ENCODE measurements around the gene PPP1R10. TPM values are rescaled to one million over a fixed set of nuclear protein-coding genes. Genes with fewer than 3 reads are reported as not detected.

The PPP1R10 gene
- polyA plus RNA-seq, 3 donors = 49.1 to 56.9 (median 50.0) TPM

DNA sequence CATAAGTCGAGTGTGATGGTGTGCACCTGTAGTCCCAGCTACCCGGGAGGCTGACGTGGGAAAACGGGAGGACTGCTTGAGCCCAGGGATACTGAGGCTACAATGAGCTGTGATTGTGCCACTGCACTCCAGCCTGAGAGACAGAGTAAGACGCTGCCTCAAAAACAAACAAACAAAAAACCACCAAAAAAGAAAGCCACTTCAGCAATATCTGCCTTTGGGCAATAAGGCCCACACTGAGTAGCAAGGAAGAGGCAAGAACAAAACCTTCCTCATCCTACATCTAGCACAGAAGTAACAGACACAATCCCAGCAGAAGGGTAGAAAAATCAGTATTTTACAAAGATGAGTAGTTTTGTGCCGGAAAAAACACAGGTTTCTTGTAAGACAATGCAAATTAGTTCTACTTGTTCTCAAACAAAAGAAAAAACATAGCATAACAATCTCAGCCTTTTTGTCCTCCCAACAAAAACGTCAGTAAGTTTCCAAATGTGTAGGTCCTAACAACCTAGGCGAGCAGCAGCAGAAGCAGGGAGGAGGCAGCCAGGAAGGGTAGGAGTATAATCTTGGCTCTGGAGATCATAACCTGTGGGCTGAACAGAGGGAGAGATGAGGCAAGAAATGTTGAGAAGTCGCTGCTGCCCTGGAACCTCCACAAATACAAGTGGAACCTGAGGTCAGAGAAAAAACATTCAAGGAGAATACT is 5.7 kb downstream of the PPP1R10 start:
- DNase-seq (ENCODE audit: extremely low read depth in 1 of 11, low read depth in 9 of 11, low spot score in 4 of 11) = no peak

DNA sequence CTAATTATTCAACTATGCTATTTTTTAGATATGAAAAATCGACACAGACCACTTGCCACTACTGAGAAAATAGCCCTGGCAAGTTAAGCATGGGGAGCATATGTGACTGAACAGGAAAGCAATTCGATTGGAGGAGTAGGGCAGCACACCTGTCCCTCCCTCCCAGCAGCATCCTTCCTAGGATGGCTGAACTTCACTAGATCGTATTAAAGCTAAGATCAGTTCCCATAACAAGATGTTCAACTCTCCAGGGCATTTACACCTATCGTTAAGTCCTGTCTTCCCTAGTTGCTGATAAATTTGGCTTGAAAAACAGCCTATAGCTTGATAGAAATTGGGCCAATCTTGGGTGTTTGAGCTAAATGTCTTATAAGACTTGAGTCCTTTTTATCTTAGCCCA is 7.0 kb downstream of the PPP1R10 start:
- DNase-seq (ENCODE audit: extremely low read depth in 1 of 11, low read depth in 9 of 11, low spot score in 4 of 11) = no peak

DNA sequence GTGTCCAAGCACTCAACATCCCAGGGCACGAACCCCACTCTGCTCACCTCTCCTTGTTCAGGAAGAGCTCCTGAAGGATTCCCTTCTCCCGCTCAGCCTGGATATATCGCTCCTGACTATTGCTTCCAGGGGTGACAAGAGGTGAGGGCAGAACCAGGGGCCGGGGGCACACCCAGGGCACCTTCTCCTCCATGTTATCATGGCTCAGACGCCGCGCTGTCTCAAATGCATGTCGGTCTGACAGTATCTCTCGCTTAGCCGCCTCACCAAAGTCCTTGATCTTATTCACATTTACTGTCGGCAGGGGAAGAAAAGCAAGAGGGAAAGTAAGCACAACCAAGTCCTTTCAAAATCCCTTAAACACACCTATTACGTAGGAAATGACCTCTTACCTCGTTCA is 13.1 kb downstream of the PPP1R10 start:
- no peak for DNase-seq (ENCODE audit: extremely low read depth in 1 of 11, low read depth in 9 of 11, low spot score in 4 of 11)

DNA sequence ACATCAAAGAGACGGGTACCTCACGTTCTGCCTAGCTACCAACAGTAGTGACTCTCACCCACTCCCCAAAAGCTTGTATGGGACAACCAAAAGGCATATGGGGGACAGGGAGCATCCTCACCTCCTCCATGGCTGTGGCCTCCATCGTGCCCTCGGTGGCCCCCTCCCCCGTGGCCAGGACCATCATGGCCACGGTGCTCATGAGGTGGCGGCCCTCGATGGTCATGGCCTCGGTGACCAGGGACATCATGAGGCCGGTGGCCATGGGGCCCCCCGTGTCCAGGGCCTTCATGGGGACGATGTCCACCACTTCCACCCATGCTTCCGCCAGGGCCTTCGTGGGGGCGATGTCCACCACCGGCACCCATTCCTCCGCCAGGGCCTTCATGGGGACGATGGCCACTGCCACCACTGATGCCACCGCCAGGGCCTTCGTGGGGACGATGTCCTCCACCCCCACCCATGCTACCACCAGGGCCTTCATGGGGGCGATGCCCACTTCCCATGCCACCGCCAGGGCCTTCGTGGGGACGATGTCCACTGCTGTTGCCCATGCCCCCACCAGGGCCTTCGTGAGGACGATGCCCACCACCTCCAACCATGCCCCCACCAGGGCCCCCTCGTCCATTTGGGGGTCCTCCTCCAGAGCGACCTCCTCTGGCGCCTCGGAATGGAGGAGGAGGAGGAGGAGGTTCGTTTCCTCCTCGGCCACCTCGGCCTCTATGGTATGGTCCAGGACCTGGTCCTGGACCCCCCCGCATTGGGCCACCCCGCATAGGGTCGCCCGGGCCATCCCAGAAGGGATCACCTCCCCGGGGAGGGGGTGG is 15.0 kb downstream of the PPP1R10 start:
- no peak for DNase-seq (ENCODE audit: extremely low read depth in 1 of 11, low read depth in 9 of 11, low spot score in 4 of 11)

DNA sequence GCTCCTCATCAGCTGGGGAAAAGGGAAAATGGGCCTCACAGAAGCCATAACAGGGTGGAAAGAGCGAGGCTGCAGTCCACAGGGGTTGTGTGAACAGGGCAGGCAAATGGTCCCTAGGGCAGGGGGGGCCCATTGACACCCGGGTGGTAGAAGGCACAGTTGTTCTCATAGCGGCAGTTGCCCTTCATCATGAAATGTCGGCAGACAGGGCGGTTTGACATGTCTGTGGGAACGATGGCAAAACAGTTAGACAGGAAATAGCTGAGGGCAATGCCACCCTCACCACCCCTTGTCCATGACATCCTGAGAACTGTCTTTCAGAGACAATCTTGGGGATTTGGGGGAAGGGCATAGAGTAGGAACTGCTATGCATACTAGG is 15.6 kb downstream of the PPP1R10 start:
- no peak for DNase-seq (ENCODE audit: extremely low read depth in 1 of 11, low read depth in 9 of 11, low spot score in 4 of 11)

DNA sequence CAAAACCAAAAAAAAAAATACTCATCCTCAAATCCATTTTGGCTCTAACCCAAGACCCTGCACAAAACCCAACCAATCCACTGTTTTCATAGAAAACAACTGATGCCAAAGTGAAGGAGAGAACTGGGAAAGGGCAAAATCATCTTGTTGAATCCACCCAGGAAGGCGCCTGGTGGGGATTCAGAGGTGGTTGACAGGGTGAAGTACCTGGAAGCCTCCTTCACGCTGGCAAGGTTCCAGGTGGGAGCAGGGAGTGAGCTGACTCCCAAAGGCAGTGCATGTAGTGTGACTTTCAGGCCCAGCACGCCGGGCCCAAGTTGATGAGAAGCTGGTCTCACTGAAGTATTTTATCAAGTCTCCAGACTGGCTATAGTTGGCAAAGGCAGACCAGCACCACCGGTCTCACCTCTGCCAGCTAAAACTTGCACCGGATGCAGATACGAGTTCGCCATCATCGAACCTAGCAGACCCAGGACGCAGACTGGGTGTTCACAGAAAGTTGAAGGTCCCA is 16.5 kb downstream of the PPP1R10 start:
- no peak for DNase-seq (ENCODE audit: extremely low read depth in 1 of 11, low read depth in 9 of 11, low spot score in 4 of 11)

DNA sequence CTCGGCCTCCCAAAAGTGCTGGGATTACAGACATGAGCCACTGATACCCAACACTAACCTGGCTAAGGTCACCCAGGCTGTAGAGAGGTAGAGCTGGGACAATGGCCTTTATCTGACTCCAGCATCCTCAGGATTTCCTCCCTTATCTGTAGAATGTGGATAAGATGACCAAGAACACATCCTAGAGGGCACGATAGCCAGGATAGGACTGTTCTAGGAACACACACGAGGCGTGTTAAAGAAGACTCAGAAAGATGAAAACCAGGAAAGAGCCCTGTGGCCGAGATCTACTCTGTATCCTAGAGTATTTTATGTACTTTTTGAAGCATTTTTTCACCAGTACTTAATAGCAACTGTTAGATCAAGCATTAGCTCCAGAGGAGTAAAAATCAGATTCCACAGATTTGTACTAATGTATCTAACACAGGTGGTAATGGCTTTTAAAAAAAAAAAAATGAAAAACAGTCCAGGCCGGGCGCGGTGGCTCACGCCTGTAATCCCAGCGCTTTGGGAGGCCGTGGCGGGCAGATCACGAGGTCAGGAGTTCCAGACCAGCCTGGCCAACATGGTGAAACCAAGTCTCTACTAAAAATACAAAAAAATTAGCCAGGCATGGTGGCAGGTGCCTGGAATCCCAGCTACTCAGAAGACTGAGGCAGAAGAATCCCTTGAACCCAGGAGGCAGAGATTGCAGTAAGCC is 17.3 kb downstream of the PPP1R10 start:
- DNase-seq (ENCODE audit: extremely low read depth in 1 of 11, low read depth in 9 of 11, low spot score in 4 of 11) = no peak

DNA sequence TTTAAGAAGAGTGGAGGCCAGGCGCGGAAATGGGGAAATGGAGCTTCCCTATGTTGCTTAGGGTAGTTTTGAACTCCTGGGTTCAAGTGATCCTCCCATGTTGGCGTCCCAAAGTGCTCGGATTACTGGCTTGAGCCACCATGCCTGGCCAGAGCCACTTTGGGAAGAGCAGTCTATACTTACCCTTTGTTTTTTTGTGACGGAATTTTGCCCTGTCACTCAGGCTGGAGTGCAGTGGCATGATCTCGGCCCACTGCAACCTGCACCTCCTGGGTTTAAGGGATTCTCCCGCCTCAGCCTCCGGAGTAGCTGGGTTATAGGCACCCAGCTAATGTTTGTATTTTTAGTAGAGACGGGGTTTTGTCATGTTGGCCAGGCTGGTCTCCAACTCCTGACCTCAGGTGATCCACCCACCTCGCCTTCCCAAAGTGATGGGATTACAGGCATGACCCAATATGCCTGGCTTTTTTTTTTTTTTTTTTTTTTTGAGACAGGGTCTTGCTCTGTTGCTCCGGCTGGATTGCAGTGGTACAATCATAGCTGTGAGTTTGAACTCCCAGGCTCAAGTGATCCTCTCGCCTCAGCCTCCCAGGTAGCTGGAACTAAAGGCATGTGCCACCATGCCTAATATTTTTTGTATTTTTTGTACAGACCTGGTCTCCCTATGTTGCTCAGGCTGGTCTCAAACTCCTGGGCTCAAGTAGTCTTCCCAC is 18.0 kb downstream of the PPP1R10 start:
- DNase-seq (ENCODE audit: extremely low read depth in 1 of 11, low read depth in 9 of 11, low spot score in 4 of 11) = no peak

DNA sequence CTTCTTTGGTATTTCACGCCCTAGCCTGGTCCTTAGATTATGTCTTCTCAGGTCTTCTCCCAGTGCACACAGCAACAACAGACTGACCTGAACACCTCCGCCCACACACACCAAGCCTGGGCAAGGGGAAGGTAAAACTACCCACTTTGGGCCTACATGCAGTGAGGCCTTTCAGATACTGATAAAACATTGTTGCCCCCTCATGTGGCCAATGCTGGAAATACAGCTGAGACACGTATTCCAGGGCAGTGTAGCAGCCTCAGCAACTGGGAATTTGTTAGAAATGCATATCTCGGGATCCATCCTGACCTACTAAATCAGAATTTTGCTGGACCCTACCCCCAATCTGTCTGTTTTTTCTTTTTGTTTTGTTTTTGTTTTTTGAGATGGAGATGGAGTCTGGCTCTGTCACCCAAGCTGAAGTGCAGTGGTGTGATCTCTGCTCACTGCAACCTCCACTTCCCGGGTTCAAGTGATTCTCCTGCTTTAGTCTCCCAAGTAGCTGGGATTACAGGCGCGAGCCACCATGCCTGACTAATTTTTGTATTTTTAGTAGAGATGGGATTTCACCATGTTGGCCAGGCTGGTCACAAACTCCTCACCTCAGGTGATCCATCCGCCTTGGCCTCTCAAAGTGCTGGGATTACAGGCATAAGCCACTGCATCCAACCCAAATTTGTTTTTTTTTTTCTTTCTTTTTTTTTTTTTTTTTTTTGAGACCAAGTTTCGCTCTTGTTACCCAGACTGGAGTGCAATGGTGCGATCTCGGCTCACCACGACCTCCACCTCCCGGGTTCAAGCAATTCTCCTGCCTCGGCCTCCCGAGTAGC is 19.5 kb downstream of the PPP1R10 start:
- DNase-seq (ENCODE audit: extremely low read depth in 1 of 11, low read depth in 9 of 11, low spot score in 4 of 11) = peak in 6 of 11 donors; percentile 57 to 77 (median 66)

DNA sequence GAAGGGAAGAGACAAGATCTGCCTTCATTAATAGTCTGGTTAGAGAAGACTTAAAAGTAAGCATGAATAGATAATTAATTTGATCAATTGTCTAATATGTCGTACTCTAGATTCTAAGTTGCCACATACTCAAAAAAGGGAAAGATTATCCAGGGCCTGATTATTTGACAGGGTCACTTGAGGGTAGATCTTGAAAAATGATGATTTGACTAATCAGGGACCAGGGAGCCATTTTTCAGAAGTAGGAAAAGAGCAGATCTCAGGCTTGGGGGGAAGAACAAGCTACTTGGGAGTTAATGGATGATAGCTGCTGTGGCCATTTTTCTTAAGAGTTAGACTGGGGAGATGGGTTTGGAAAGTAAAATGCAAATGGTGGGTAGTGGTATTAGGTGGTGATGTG is 24.8 kb downstream of the PPP1R10 start:
- DNase-seq (ENCODE audit: extremely low read depth in 1 of 11, low read depth in 9 of 11, low spot score in 4 of 11) = no peak

DNA sequence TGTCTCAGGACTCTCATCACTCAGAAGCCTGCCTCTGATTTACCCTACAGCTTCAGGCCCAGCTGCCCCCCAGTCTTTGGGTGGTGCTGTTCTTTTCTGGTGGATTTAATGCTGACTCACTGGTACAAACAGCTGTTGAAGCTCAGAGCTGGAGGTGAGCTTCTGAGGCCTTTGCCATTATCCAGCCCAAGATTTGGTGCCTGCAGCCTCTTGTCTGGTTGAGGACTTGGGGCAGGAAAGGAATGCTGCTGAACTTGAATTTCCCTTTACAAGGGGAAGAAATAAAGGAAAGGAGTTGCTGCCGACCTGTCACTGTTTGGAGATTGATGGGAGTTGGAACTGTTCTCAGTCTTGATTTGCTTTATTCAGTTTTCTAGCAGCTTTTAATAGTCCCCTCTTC is 26.0 kb downstream of the PPP1R10 start:
- peak in 3 of 11 donors; percentile 40 to 62 (median 52) for DNase-seq (ENCODE audit: extremely low read depth in 1 of 11, low read depth in 9 of 11, low spot score in 4 of 11)

DNA sequence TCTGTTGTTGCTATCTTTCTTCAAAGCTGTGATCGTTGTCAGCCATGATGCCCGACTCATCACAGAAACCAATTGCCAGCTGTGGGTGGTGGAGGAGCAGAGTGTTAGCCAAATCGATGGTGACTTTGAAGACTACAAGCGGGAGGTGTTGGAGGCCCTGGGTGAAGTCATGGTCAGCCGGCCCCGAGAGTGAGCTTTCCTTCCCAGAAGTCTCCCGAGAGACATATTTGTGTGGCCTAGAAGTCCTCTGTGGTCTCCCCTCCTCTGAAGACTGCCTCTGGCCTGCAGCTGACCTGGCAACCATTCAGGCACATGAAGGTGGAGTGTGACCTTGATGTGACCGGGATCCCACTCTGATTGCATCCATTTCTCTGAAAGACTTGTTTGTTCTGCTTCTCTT is 26.5 kb downstream of the PPP1R10 start:
- no peak for DNase-seq (ENCODE audit: extremely low read depth in 1 of 11, low read depth in 9 of 11, low spot score in 4 of 11)

DNA sequence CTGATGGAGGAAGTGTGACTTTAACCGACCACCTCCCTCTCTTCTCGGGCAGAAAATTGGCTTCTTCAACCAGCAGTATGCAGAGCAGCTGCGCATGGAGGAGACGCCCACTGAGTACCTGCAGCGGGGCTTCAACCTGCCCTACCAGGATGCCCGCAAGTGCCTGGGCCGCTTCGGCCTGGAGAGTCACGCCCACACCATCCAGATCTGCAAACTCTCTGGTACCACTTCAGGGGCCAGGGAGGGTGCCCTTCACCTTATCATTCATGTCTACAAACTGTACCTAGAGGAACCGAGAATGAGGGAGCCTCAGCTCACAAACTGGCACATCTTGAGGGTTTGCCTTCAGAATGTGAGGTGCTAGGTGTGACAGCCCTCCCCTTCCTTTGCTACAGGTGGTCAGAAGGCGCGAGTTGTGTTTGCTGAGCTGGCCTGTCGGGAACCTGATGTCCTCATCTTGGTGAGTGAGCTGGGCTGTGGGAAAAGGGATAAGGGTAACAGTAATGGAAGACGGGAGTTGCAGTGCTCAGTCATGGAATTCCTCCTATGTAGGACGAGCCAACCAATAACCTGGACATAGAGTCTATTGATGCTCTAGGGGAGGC is 27.2 kb downstream of the PPP1R10 start:
- DNase-seq (ENCODE audit: extremely low read depth in 1 of 11, low read depth in 9 of 11, low spot score in 4 of 11) = no peak

DNA sequence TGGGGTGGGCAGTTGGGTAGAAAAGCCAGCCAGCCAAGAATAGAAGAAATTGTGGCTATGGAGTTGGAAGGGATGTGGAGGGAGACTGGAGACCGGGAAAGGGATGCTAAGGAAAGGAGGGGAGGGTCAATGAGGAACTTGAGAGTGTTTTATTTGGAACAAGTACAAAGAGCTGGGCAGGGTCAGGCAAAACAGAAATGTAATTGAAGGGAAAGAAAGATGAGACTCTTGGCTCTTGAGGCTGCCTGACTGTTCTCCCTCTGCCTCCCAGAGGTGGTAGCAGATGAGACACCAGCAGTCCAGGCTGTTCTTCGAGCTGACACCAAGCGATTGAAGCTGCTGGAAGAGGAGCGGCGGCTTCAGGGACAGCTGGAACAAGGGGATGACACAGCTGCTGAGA is 33.1 kb downstream of the PPP1R10 start:
- no peak for DNase-seq (ENCODE audit: extremely low read depth in 1 of 11, low read depth in 9 of 11, low spot score in 4 of 11)

DNA sequence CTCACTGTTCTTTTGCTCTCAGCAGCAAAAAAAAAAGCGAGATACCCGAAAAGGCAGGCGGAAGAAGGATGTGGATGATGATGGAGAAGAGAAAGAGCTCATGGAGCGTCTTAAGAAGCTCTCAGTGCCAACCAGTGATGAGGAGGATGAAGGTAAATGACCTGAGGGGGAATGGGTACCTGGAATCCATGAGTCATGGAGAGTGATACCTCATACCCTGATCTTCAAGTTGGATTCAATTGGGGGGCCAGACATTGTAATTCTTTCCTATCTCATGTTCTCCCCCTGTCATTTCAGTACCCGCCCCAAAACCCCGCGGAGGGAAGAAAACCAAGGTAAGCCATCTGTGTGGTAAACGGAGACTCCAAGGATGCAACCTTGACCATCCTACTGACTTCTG is 39.0 kb downstream of the PPP1R10 start:
- no peak for DNase-seq (ENCODE audit: extremely low read depth in 1 of 11, low read depth in 9 of 11, low spot score in 4 of 11)

DNA sequence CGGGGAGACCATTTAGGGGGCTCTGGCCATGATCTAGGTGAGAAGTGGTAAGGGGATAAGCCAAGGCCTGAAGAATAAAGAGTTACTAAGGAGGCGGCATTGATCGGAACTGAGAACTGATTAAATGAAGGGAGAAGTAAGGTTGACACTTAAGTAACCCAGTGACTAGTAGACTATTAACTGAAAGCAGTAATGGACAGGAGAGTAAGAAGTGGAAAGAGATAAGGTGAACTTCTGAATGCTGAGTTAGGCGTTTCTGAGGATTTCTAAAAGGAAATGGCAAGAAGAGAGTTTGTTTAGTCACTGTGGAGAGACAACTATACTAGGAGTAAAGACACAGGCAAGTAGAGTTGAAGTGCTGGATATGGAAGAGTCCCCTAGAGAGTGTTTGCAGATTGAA is 43.9 kb downstream of the PPP1R10 start:
- no peak for DNase-seq (ENCODE audit: extremely low read depth in 1 of 11, low read depth in 9 of 11, low spot score in 4 of 11)

DNA sequence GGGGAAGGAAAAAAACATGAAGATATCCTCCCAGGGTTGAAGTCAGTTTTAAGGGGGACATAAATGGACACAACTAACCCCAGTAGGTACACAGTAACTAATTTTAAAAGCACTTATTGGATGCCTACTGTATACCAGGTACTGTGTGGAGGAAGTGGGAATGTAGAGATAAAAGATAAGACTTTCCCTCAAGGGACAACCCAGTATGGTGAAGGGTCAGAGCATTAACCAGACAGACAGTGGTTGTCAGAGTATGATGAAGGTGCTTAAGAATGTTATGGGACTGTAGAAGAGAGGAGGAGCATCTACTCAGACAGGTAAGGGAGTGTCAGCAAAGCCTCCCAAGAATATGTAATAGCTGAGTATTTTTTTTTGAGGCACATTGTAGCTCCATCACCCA is 44.9 kb downstream of the PPP1R10 start:
- DNase-seq (ENCODE audit: extremely low read depth in 1 of 11, low read depth in 9 of 11, low spot score in 4 of 11) = no peak

DNA sequence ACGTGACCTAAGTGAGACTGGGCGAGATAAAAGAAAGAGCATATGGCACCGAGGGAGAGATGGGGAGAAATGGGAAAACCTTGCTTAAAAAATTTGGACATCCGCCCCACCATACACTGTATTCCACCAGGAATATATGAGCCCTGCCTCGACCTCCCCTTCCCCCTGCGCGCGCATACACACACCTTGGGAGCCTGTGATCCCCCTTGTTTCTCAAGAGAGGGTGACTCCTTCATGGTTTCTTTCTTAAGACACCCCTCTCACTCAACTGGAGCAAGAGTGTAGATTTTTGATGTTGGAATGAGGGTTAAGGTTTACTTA is 45.3 kb downstream of the PPP1R10 start:
- no peak for DNase-seq (ENCODE audit: extremely low read depth in 1 of 11, low read depth in 9 of 11, low spot score in 4 of 11)

Measured in renal cortex interstitium (tissue), 11 donors.